SH-SY5Y (cell line): ENCODE results near the gene CALHM3.

Experiments
- GATA2 ChIP-seq: IDR thresholded peaks from 2 replicates; pipeline ENCODE4 v1.6.1; 2011; ENCODE audit warnings: mild to moderate bottlenecking, low read depth, low read length
- GATA3 ChIP-seq: IDR thresholded peaks from 2 replicates; pipeline ENCODE4 v1.6.1; 2011; ENCODE audit warnings: low read depth, mild to moderate bottlenecking, low read length, moderate library complexity

DNA sequence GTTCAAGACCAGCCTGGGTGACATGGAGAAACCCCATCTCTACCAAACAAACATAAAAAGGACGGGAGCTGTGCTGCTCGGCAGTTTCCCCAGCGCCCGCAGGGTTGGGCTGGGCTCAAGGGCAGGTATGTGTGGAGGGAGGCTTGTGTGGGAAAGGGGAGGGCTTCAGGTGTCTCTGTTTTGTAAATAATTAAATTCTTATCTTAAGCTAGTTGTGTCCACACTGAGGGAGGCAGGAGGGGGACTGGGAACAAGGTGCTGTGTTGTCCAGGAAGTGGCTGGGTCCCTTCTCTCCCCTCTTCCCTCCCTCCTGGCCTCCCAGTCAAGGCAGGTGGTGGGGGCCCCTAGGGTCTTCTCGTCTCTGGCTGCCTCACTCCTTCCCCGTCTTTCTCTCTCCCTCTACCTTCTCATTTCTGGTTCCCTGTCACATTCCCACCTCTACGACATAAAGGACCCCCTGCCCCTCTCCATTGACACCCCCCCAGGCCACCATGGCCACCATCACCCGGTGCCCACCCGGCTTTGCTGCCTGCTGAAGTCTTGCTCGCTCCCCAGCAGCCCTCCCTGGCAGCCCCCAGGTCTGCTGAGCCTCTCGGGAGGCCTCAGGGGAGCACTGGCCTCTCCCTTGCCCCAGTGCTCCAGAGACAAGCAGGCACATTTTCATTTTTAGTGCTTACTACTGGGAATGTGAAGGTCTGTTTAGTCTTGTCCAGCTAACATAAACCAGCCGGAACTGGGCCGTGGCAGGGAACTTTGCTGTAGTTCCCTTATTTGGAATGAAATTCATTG is 33.7 kb upstream of the CALHM3 start:
- TF ChIP-seq GATA2 = no peak
- TF ChIP-seq GATA3 = no peak
